ENCODE results near the gene RIC1.

The RIC1 gene

GRCh38 chr9:5695860-5696259, 67.0 kb downstream of the RIC1 start:
- no peak overlapping the region for H3K4me3 ChIP-seq (ENCODE audit: low read length)
- no peak for DNase-seq (ENCODE audit: low read depth)
- TF ChIP-seq CTCF (conservative IDR thresholded peaks at IDR 0.05; ENCODE audit: low read depth, low read length), result no peak

- no peak for DNase-seq (ENCODE audit: low read depth)
- no peak overlapping the region for H3K4me3 ChIP-seq (ENCODE audit: low read length)
- TF ChIP-seq CTCF (conservative IDR thresholded peaks at IDR 0.05; ENCODE audit: low read depth, low read length), result no peak
Observed at GRCh38 chr9:5696884-5697283, 68.0 kb downstream of the RIC1 start.

- no peak overlapping the region for H3K4me3 ChIP-seq (ENCODE audit: low read length)
- no peak for DNase-seq (ENCODE audit: low read depth)
- TF ChIP-seq CTCF (conservative IDR thresholded peaks at IDR 0.05; ENCODE audit: low read depth, low read length), result no peak
Observed at GRCh38 chr9:5698004-5698403, 69.1 kb downstream of the RIC1 start.

- no peak overlapping the region for H3K4me3 ChIP-seq (ENCODE audit: low read length)
- TF ChIP-seq CTCF (conservative IDR thresholded peaks at IDR 0.05; ENCODE audit: low read depth, low read length), result no peak
- no peak for DNase-seq (ENCODE audit: low read depth)
Observed at GRCh38 chr9:5698810-5699556, 70.1 kb downstream of the RIC1 start.

GRCh38 chr9:5708414-5708813, 79.5 kb downstream of the RIC1 start:
- no peak for TF ChIP-seq CTCF (conservative IDR thresholded peaks at IDR 0.05; ENCODE audit: low read depth, low read length)
- no peak for DNase-seq (ENCODE audit: low read depth)
- no peak overlapping the region for H3K4me3 ChIP-seq (ENCODE audit: low read length)

- DNase-seq (ENCODE audit: low read depth), result no peak
- TF ChIP-seq CTCF (conservative IDR thresholded peaks at IDR 0.05; ENCODE audit: low read depth, low read length), result no peak
Observed at GRCh38 chr9:5712651-5713390, 83.9 kb downstream of the RIC1 start.

More at GRCh38 chr9:5712651-5713390, 83.9 kb downstream of the RIC1 start:
- H3K4me3 ChIP-seq (ENCODE audit: low read length), result no peak overlapping the region

Measured in retinal pigment epithelial cell (primary cell).